ENCODE measurements around the gene APBB2.

The APBB2 gene

DNA sequence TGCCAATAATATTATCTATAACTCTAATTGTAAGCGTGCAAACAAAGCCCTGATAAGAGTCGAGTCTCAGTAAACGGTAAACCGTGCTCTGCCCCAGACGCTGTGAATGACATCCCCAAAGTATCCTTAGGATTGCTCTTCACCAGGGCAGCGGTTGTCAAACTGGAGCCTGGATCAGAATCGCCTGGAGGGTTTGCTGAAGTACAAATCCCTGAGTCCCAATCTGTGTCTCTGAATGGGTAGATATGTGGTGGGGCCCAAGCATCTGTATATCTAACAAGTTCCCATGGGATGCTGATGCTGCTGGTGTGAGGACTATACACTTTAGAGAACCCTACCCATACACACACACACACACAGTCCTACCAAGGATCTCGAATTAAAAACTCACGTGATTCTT lies 813 bp upstream of the APBB2 start:
- DNase-seq, result no peak

DNA sequence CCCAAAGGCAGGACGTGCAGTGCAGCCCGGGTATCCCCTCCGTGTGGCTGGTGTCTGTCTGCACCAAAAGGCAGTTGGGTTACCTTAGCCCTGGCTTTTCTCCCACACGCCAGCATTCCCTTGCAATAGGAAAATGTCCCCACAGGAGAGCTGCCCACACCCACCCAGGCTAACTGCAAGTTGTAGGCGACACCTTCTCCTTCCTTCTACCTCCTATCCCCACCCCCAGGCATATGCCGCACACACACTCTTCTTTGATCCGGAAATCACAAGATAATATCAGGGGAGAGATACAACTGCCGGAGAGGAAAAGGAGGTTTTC lies 444 bp upstream of the APBB2 start:
- DNase-seq, result no peak

DNA sequence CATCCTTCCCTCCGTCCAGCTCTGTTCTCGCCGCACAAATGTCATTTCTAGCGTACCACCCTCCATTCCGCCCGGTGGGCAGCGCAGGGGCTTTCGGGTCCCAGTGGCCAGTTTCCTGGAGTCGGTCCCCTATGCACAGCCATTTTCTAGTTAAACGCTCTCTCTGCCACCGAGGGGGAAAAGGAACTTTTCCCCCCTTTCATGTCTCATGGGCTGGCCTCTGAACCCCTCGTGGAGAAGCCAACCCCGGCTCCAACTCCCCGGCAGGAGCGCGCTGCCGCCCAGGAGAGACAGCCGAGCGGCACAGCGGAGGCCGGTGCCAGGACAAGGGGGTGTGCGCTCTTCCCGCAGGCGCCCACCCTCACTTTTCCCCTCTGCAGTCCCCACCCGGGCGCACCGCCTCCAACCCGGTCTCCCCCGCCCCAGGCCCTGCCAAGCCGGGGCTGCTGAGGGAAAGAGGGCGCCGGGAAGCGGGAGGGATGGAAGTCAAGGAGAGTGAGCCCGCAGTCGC lies 662 bp downstream of the APBB2 start:
- peak; percentile 4 to 17 for DNase-seq

- DNase-seq, result no peak
These were observed 1.6 kb downstream of the APBB2 start for GRCh38 chr4:41212616-41213203.

DNA sequence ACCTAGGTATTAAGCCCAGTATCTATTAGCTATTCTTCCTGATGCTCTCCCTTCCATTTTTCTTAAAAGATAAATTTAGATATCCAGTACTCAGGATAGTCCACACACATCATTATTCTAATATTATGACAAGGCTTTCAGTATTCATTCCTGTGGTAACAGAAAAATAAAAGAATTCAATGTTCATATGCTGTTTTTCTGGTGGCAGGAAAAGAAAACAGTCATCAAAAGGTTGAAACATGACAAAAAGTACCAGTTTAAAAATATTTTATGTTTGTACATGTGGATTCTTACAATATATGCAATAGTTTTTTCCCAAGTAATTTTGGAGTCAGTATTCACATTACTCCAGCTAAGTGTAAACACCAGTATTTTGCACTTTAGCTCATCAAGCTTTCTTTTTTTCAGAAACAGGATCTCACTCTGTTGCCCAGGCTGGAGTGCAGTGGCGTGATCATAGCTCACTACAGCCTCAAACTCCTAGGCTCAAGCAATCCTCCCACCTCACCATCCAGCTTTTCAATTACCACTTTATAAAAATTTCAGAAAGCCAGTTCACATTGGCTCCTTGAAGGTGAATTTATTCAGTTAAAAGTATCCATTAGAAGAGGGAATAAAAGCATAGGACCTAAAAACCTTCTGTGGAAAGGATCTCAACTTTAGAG lies 2.3 kb downstream of the APBB2 start:
- no peak for DNase-seq

- no peak for DNase-seq
These were observed 4.4 kb downstream of the APBB2 start for GRCh38 chr4:41209901-41210300.

DNA sequence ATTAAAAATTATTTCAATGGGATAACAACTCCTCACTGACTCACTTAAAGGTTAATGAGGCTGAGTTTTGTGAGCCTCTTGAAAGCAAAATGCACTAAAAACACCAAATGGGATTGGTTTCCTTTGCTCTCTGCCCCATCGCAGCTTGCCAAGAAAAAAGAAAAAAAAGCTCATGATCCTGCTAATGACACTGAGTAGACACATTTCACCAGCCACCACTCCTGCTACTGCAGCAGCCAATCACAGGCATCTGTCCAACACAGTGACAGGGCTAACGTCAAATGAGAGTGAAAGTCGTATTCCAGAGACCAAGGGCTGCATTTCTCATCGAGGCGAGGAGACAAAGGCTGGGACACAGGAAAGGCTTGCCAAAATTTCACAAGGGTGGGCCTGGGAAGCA lies 5.2 kb downstream of the APBB2 start:
- DNase-seq, result no peak

DNA sequence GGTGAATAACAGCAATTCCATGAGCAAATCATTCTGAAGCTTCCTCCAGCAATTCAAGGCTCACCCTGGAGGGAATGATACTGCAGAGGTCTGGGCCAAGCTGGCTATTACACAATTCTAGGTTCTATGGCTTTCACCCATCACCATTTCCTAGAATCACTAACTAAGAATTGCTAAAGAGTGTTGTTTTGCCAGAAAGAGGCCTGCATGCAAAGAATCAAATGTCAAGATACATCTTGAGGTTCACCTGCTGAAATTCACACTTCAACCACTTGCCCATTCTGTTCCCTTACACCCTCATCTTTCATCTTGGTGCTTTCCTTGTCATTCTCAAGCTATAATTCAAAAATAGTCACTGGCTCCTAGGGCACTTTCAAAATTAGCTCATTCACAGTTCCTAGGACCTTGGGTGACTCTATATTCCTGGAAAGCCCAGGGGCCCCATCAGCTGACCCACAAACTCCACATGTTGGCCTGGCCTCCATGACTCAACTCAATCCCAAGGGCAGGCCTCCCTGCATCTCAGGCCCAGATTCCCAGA lies 7.0 kb downstream of the APBB2 start:
- DNase-seq, result no peak

DNA sequence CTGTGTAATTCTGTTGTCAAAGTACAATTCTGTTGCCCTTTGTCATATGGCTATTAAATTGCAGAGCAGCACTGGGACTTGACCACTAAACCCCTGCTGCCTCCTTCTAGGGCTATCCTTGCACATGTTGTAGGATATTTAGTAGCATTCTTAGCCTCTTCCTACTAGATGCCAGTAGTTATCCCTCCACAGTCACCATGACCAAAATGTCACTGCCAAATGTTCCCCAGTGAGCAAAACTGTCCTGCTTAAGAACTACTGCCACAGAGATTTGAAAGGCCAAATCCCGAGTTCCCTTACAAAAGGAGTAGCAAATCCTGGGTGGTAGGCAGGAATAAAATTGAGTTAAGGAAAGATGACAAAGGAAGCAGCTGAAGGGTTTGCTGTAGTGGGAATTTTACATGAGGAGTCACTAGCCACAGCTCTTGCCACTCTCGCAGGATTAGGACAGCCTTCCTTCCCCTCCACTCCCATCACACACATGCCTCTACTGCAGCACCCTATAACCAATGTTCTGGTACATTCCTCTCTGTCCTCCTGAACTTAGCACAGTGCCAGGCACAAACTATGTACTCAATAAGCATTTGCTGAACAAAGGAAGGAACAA lies 8.4 kb downstream of the APBB2 start:
- no peak for DNase-seq

GRCh38 chr4:41205130-41205529 lies 9.2 kb downstream of the APBB2 start:
- DNase-seq, result no peak

GRCh38 chr4:41204400-41204978 lies 9.9 kb downstream of the APBB2 start:
- DNase-seq, result no peak

DNA sequence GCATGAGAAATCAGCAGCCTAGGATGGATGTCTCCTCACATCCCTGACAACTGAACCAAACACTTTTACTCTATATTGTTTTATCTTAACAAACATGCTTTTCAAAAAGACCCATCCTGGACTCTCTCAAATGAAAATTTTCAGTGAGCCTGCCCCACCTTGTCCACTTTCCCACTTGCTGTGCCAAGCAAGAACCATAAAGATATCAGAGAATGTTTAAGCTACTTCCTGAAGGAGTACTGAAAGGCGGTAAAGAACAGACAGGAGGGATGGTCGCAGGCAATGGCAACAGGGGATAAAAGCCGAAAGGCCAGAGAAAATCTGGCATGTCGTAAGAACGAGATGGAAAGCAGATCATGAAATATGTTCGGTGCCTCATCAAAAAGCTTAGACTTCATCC lies 10.5 kb downstream of the APBB2 start:
- no peak for DNase-seq

GRCh38 chr4:41202820-41203568 lies 11.3 kb downstream of the APBB2 start:
- DNase-seq, result no peak

DNA sequence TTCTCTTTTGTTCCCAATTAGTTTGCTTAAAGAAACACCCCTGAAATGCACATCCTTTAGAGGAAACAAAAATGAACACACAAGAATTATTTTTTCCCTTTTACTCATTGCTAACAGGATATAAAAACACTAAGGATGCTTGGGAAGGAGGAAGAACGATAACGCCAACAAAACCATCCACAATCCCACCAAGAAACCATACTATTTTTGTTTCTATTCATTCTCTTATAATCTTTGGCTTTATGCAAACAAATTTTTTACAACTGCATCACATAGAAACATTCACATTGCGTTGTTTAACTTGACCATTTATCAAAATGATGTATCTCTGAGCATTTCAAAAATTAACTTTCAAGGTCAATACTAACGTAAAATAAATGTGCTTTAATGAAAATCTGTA lies 12.0 kb downstream of the APBB2 start:
- no peak for DNase-seq

- DNase-seq, result no peak
These were observed 13.8 kb downstream of the APBB2 start for GRCh38 chr4:41200486-41201017.

GRCh38 chr4:41199788-41200187 lies 14.6 kb downstream of the APBB2 start:
- no peak for DNase-seq

- DNase-seq, result no peak
These were observed 16.3 kb downstream of the APBB2 start for GRCh38 chr4:41197996-41198395.

DNA sequence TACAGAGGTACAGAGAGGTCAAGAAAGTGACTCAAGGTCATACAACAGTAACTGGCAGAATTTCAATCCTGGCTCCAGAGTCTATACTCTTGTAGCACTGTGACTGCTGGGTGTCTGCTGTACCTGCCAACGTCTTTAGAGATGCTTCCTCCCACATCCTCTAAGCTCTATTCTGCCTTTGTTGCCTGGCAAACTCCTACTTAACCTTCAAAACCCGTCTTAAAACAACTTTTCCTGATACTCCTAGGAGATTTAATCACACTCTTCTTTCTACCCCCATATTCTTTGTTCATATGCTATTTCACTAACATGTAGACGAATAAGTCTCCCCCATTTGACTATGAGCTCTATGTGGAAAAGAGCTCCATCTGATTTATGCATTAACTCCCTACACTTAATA lies 16.8 kb downstream of the APBB2 start:
- DNase-seq, result no peak

GRCh38 chr4:41196633-41197332 lies 17.6 kb downstream of the APBB2 start:
- no peak for DNase-seq

DNA sequence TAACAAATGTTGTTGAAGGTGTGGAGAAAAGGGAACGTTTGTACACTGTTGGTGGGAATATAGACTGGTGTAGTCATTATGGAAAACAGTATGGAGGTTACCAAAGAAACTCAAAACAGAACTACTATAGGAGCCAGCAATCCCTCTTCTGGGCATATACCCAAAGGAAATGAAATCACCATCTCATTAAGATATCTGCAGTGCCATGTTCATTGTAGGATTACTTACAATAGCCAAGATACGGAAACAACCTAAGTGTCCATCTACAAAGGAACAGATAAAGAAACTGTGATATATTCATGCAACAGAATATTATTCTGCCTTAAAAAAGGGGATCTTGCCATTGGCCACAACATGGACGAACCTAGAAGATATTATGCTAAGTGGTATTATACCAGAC lies 22.2 kb downstream of the APBB2 start:
- no peak for DNase-seq

DNA sequence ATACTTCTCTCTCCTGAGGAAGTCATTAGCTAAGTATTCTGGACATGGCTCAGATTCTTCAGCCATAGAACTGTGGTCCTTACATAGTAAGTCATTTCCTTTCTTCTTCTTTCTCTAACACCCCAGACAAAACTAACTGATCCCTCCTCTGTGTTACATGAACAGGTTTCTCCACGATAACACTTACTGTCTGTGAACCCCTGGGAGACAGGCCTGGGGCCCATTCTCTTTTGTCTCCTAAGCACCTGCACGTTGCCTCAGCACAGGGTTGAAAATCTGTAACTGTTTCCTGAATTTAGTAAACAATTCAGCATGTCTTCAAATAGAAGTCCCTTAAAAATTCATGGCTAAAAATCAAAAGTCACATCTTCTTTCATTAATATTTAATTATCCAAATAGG lies 24.7 kb downstream of the APBB2 start:
- no peak for DNase-seq

DNA sequence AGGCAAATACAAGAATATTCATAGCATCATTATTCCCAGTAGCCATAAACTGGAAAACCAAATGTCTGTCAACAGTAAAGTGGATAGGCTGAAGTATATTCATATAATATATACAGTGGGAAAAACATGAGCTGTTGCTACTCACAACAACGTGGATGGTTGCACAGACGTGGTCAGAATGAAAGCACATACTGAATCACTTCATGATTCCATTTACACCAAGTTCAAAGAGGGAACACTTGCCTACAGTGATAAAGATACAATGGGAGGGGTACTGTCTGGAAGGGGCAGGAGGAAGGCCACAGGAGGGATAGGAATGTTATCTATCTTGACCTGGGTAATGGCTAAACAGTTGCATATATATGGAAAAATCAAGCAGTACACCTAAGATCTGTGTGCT lies 25.3 kb downstream of the APBB2 start:
- no peak for DNase-seq

Measured in activated CD4-positive, alpha-beta T cell treated with anti-CD3 and anti-CD28 coated beads, Interleukin-2, amount 50 U/mL, for 48 hours (primary cell).